Lung (tissue), 12 donors: ENCODE results near the gene TRIM3. TPM values are rescaled to one million over a fixed set of nuclear protein-coding genes. Genes with fewer than 3 reads are reported as not detected.

Experiments
- ATAC-seq: fragments of 200-7000 bp; cut with Tn5 transposase; one replicate; pipeline ENCODE4 v1.9.1; 2020; ENCODE audit warnings: moderate number of reproducible peaks; ENCODE audit not compliant: insufficient read depth, low FRiP score
- DNase-seq, 3 donors: peaks; one replicate each; pipeline ENCODE4 v3.0.0-alpha.2; 2013 to 2017
- H3K27ac ChIP-seq, 2 donors: one replicate each; pipeline ENCODE4 v1.5.1; 2013; ENCODE audit warnings: mild to moderate bottlenecking in 2 of 2, moderate library complexity in 2 of 2, control low read depth in 1 of 2, inconsistent platforms in 1 of 2, low read depth in 1 of 2, low read length in 1 of 2
- H3K27me3 ChIP-seq, 3 donors: one replicate each; pipeline ENCODE4 v1.5.1; 2013; ENCODE audit warnings: low read length in 2 of 3; ENCODE audit not compliant: control insufficient read depth in 3 of 3, insufficient read depth in 3 of 3
- H3K36me3 ChIP-seq, 4 donors: one replicate each; pipeline ENCODE4 v1.5.1; 2013; ENCODE audit warnings: low read length in 4 of 4, mild to moderate bottlenecking in 1 of 4, moderate library complexity in 1 of 4; ENCODE audit not compliant: control insufficient read depth in 4 of 4, insufficient read depth in 4 of 4
- H3K4me1 ChIP-seq, 5 donors: one replicate each; pipeline ENCODE4 v1.5.1; 2013; ENCODE audit warnings: low read length in 5 of 5, mild to moderate bottlenecking in 2 of 5, moderate library complexity in 1 of 5; ENCODE audit not compliant: control insufficient read depth in 5 of 5, insufficient read depth in 5 of 5
- H3K4me3 ChIP-seq: one replicate; pipeline ENCODE4 v1.5.1; 2013; ENCODE audit warnings: mild to moderate bottlenecking, control low read depth, moderate library complexity
- H3K9ac ChIP-seq, 2 donors: one replicate each; pipeline ENCODE4 v1.5.1; 2013; ENCODE audit warnings: low read length in 2 of 2, control low read depth in 1 of 2; ENCODE audit not compliant: insufficient read depth in 1 of 2
- H3K9me3 ChIP-seq, 4 donors: one replicate each; pipeline ENCODE4 v1.5.1; 2013; ENCODE audit warnings: low read length in 3 of 4, mild to moderate bottlenecking in 1 of 4, moderate library complexity in 1 of 4; ENCODE audit not compliant: control insufficient read depth in 4 of 4, insufficient read depth in 3 of 4
- WGBS, 2 donors: extraction: QIAGEN DNeasy Blood & Tissue Kit; methylation state at CpG; one replicate each; pipeline ENCODE4 v1.1.7; 2013; 5-methylcytosine and 5-hydroxymethylcytosine counted together
- polyA plus RNA-seq, 2 donors: library from polyadenylated mRNA; stranded (reverse); fragments of 200-250 nt; gene quantifications; one replicate each; pipeline ENCODE4 v1.2.1, GENCODE V29; 2013
- total RNA-seq, 2 donors: library from RNA; depleted of rRNA in 1 of 2; stranded (reverse); fragments of >200 nt in 1 of 2; gene quantifications; one replicate each; pipeline ENCODE4 v1.2.1, GENCODE V29; 2014 to 2021
- TF ChIP-seq, protein P1 (sequence below): IDR thresholded peaks from 2 replicates; pipeline ENCODE4 v1.5.1; 2012; ENCODE audit warnings: mild to moderate bottlenecking; ENCODE audit errors: control extremely low read depth, extremely low read depth
- donor health status: control.
- donor health status: control.
- donor health status: Bipolar disorder and iron deficiency.
- donor health status: healthy.
- donor health status: DM: yes; HTN: yes; CAD: no.

The TRIM3 gene
- total and polyA plus RNA-seq, 4 donors: 15.7 to 29.0 (median 22.4) TPM

DNA sequence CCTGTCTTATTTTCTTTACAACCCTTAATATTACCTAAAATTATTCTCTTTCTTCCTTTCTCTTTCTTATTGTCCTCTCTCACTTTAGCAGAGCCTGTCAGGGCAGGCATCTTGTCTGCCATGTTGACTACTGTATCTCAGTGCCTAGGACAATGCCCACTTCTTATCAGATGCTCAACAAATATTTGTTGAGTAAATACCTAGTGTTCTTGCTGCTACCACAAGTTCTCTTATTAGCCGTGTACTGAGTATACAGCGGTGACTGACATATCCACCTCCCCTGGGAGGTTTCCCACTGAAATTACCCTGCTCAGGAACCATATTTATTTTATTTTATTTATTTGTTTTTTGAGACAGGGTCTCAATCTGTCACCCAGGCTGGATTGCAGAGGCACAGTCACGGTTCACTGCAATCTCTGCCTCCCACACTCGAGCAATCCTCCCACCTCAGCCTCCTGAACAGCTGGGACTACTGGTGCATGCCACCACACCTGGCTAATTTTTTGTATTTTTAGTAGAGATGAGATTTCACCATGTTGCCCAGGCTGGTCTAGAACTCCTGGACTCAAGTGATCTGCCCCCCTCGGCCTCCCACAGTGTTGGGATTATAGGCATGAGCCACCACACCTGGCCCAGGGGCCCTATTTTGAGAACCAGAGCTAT lies 39.6 kb downstream of the TRIM3 start:
- DNase-seq: no peak

GRCh38 chr11:6431861-6432260 lies 41.9 kb downstream of the TRIM3 start:
- no peaks in the 10 kb centered on the region for H3K4me1 ChIP-seq
- no peak overlapping the region for H3K27ac ChIP-seq
- DNase-seq: no peak
- WGBS, 2 donors: 89 to 92% methylated on average over 3 of the region's 3 CpGs
- H3K9ac ChIP-seq: no peak overlapping the region
- ATAC-seq: no peak
- H3K9me3 ChIP-seq: no peaks in the 10 kb centered on the region
- TF ChIP-seq, protein P1, sequence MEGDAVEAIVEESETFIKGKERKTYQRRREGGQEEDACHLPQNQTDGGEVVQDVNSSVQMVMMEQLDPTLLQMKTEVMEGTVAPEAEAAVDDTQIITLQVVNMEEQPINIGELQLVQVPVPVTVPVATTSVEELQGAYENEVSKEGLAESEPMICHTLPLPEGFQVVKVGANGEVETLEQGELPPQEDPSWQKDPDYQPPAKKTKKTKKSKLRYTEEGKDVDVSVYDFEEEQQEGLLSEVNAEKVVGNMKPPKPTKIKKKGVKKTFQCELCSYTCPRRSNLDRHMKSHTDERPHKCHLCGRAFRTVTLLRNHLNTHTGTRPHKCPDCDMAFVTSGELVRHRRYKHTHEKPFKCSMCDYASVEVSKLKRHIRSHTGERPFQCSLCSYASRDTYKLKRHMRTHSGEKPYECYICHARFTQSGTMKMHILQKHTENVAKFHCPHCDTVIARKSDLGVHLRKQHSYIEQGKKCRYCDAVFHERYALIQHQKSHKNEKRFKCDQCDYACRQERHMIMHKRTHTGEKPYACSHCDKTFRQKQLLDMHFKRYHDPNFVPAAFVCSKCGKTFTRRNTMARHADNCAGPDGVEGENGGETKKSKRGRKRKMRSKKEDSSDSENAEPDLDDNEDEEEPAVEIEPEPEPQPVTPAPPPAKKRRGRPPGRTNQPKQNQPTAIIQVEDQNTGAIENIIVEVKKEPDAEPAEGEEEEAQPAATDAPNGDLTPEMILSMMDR: no peak
- no peaks in the 10 kb centered on the region for H3K27me3 ChIP-seq
- H3K36me3 ChIP-seq: no peaks in the 10 kb centered on the region
- H3K4me3 ChIP-seq: no peak overlapping the region

More for the DNA sequence above, 39.6 kb downstream of the TRIM3 start:
- no peak for ATAC-seq
- H3K9me3 ChIP-seq: no peaks in the 10 kb centered on the region
- no peaks in the 10 kb centered on the region for H3K4me1 ChIP-seq
- no peaks in the 10 kb centered on the region for H3K27me3 ChIP-seq
- 72 to 89% methylated on average over 5 of the region's 5 CpGs for WGBS, 2 donors
- no peak overlapping the region for H3K27ac ChIP-seq
- no peak overlapping the region for H3K4me3 ChIP-seq
- H3K9ac ChIP-seq: no peak overlapping the region
- TF ChIP-seq, protein P1: no peak
- no peaks in the 10 kb centered on the region for H3K36me3 ChIP-seq

- Histone ChIP-seq H3K36me3 (no peaks in the 10 kb centered on the region), H3K27ac (no peak overlapping the region), H3K4me1 (no peaks in the 10 kb centered on the region), H3K9me3 (no peaks in the 10 kb centered on the region), H3K9ac (no peak overlapping the region), H3K4me3 (no peak overlapping the region), H3K27me3 (no peaks in the 10 kb centered on the region)
- DNase-seq: no peak
- ATAC-seq: no peak
- TF ChIP-seq, protein P1: no peak
Observed at GRCh38 chr11:6427516-6427915, 46.2 kb downstream of the TRIM3 start.

- Histone ChIP-seq H3K27me3 (peaks cover 0 to 3% (median 0%) of the 10 kb centered on the region in 3 donors), H3K36me3 (no peaks in the 10 kb centered on the region), H3K4me3 (no peak overlapping the region), H3K27ac (no peak overlapping the region), H3K4me1 (peaks cover 0 to 17% (median 3%) of the 10 kb centered on the region in 5 donors), H3K9me3 (no peaks in the 10 kb centered on the region), H3K9ac (no peak overlapping the region)
- TF ChIP-seq, protein P1: no peak
- DNase-seq (no peak), ATAC-seq (no peak)
- WGBS, 2 donors: 95 to 99% methylated on average over 3 of the region's 3 CpGs
Observed at GRCh38 chr11:6420677-6421076, 53.1 kb downstream of the TRIM3 start.
